Cardiac fibroblast (primary cell): ENCODE results near the gene CXCR6.

Source experiments
- DNase-seq, 2 donors: peaks; one replicate each; pipeline versions ENCODE4 v3.0.0 to v3.0.0-alpha.2; 2010; ENCODE audit warnings: low read depth in 2 of 2
- H3K4me3 ChIP-seq, 2 donors: replicated peaks in 1 of 2; 1 replicate in 1 of 2; 2 replicates in 1 of 2; pipeline ENCODE4 v1.5.1; 2011; ENCODE audit warnings: low read depth in 2 of 2, low read length in 2 of 2, mild to moderate bottlenecking in 2 of 2, moderate library complexity in 1 of 2
- CTCF ChIP-seq: IDR thresholded peaks from one replicate; pipeline ENCODE4 v1.5.1; 2011; ENCODE audit warnings: low read depth, mild to moderate bottlenecking, low read length, inconsistent platforms

Gene CXCR6

GRCh38 chr3:45966371-45966791, 23.1 kb downstream of the CXCR6 start:
- TF ChIP-seq CTCF, result no peak
- DNase-seq, result no peak
- H3K4me3 ChIP-seq, result no peak overlapping the region

DNA sequence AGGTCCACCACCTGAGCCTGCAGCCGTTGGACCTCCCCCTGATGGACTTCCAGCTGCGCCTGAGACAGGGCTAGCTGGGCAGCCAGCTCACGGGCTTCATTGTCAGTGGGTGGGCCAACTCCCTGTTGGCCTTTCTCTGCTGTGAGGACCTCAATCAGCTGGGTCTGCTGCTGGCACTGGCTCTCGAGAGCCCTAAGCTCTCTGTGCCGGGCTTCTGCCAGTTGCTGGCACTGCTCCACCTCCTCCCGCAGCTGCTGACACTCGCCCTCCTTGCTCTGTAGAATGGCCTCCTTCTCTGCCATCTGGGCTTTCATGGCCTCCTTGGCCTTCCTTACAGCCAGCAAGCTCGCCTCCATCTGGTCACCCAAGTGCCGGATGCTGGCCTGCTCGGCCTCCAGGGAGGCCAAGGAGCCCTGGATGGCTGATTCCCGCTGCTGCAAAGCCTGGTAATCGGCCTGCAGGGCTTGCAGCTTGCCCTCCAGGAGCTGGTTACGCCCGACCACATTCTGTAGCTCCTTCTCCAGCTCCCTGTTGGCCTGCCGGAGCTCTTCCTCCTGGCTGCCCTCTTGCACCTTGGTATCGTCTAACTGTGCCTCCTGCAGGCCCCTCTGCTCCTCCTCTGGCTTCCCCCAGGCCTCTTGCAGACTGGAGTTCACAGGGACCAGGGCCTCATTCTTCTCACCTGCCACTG, 23.8 kb downstream of the CXCR6 start:
- TF ChIP-seq CTCF, result no peak
- DNase-seq, result no peak
- H3K4me3 ChIP-seq, result no peak overlapping the region

- no peak for DNase-seq
- TF ChIP-seq CTCF, result no peak
- H3K4me3 ChIP-seq, result no peak overlapping the region
These were observed 24.5 kb downstream of the CXCR6 start for GRCh38 chr3:45967724-45968123.

- H3K4me3 ChIP-seq, result no peak overlapping the region
- TF ChIP-seq CTCF, result no peak
- no peak for DNase-seq
These were observed 24.9 kb downstream of the CXCR6 start for GRCh38 chr3:45968149-45968548.

GRCh38 chr3:45968706-45969105, 25.4 kb downstream of the CXCR6 start:
- no peak for TF ChIP-seq CTCF
- H3K4me3 ChIP-seq, result no peak overlapping the region
- DNase-seq, result peak; percentile 60 to 65

DNA sequence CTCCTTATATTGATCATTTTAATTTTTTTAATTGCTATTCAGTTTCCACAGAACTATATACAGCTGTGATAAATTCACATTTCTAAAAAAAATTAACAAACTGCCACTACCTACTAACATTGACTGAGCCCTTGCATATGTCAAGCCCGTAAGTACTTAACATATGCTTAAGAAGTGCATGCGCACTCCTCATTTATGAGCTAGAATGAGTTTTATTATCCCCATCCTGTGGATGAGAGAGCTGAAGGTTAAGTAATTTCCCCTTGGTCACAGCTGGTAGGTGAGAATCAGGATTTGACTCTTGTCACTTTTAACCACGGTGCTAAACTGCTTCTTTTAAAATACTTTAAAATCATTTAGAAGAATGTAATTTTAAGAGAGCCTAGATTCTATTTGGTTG, 25.9 kb downstream of the CXCR6 start:
- no peak overlapping the region for H3K4me3 ChIP-seq
- TF ChIP-seq CTCF, result no peak
- no peak for DNase-seq

DNA sequence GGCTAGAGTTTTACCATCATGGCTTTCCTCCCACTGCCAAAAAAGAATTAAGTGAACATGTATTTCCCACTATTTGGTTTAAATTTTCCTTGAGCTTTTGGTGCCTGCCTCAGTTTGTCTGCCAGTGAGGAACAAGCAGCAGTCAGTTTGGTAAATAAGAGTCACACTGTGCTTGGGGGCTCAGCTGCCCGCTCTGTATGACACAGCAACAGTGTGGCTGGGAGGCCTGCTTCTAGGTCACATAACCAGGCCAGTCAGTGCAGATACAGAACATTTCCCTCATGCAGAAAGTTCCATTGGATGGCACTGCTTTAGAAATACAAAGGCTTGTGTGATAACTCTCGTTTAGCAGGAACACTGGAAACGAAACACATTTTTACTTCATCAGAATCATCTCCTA, 26.7 kb downstream of the CXCR6 start:
- DNase-seq, result no peak
- no peak overlapping the region for H3K4me3 ChIP-seq
- no peak for TF ChIP-seq CTCF
